Fibroblast of lung (primary cell): ENCODE results near the gene C1QL1. TPM values are rescaled to one million over a fixed set of nuclear protein-coding genes. Genes with fewer than 3 reads are reported as not detected.

Experiments used
- DNase-seq, 2 donors: peaks; one replicate each; pipeline versions ENCODE4 v3.0.0 to v3.0.0-alpha.2; 2010; ENCODE audit warnings: low read depth in 2 of 2
- H2AFZ ChIP-seq: 2 replicates; pipeline ENCODE4 v1.5.1; 2012; ENCODE audit warnings: low read length, control low read depth, inconsistent platforms
- H3K27ac ChIP-seq: 2 replicates; pipeline ENCODE4 v1.5.1; 2011; ENCODE audit warnings: low read length, control low read depth; ENCODE audit not compliant: insufficient read depth
- H3K27me3 ChIP-seq: 2 replicates; pipeline ENCODE4 v1.5.1; 2011; ENCODE audit warnings: mild to moderate bottlenecking, low read length; ENCODE audit not compliant: control insufficient read depth, insufficient read depth
- H3K36me3 ChIP-seq: 2 replicates; pipeline ENCODE4 v1.5.1; 2011; ENCODE audit warnings: low read length; ENCODE audit not compliant: control insufficient read depth, insufficient read depth
- H3K4me1 ChIP-seq: 2 replicates; pipeline ENCODE4 v1.5.1; 2011; ENCODE audit warnings: low read length; ENCODE audit not compliant: control insufficient read depth, insufficient read depth; ENCODE audit errors: extremely low read depth
- H3K4me2 ChIP-seq: 2 replicates; pipeline ENCODE4 v1.5.1; 2011; ENCODE audit warnings: low read length, control low read depth; ENCODE audit not compliant: insufficient read depth; ENCODE audit errors: extremely low read depth
- H3K4me3 ChIP-seq, 4 experiments: fragments of 200-600 bp in 1 of 4; sonication (generic) in 1 of 4; replicated peaks in 1 of 4; 2 replicates each; pipeline ENCODE4 v1.5.1; 2011 to 2016; ENCODE audit warnings: low read length in 4 of 4, low read depth in 3 of 4, mild to moderate bottlenecking in 3 of 4, control low read depth in 2 of 4, inconsistent platforms in 1 of 4, mixed read lengths in 1 of 4; ENCODE audit not compliant: insufficient read depth in 1 of 4; ENCODE audit errors: control extremely low read depth in 1 of 4
- H3K79me2 ChIP-seq: 2 replicates; pipeline ENCODE4 v1.5.1; 2012; ENCODE audit warnings: mild to moderate bottlenecking, low read length, inconsistent platforms; ENCODE audit not compliant: control insufficient read depth, insufficient read depth
- H3K9ac ChIP-seq: 2 replicates; pipeline ENCODE4 v1.5.1; 2011; ENCODE audit warnings: mild to moderate bottlenecking, low read length, control low read depth; ENCODE audit not compliant: insufficient read depth
- H3K9me3 ChIP-seq: 2 replicates; pipeline ENCODE4 v1.5.1; 2012; ENCODE audit warnings: low read depth, low read length; ENCODE audit not compliant: control insufficient read depth, insufficient read depth
- H4K20me1 ChIP-seq: 2 replicates; pipeline ENCODE4 v1.5.1; 2011; ENCODE audit warnings: low read length; ENCODE audit not compliant: control insufficient read depth, insufficient read depth; ENCODE audit errors: extremely low read depth
- EZH2 ChIP-seq: IDR thresholded peaks from 2 replicates; pipeline ENCODE4 v1.5.1; 2012; ENCODE audit warnings: low read length, control low read depth, mild to moderate bottlenecking; ENCODE audit errors: missing control alignments
- polyA minus RNA-seq: library from RNA; depleted of rRNA, polyadenylated mRNA; stranded (reverse); fragments of >200 nt; gene quantifications from 2 replicates; pipeline ENCODE4 v1.2.3, GENCODE V29; 2011; ENCODE audit warnings: low replicate concordance
- polyA plus RNA-seq, 2 donors: library from polyadenylated mRNA; depleted of rRNA in 1 of 2; stranded (reverse) in 1 of 2; unstranded in 1 of 2; fragments of >200 nt; gene quantifications; 2 replicates each; pipeline ENCODE4 v1.2.1, GENCODE V29; 2011 to 2012; ENCODE audit warnings: missing spikeins in 1 of 2
- total RNA-seq: library from RNA; depleted of rRNA; stranded (reverse); fragments of >200 nt; gene quantifications from 2 replicates; pipeline ENCODE4 v1.2.1, GENCODE V29; 2014
- TF ChIP-seq, protein P1 (sequence below), 2 donors: IDR thresholded peaks in 1 of 2; conservative IDR thresholded peaks in 1 of 2; 1 replicate in 1 of 2; 2 replicates in 1 of 2; pipeline ENCODE4 v1.5.1; 2011 to 2012; ENCODE audit warnings: low read length in 2 of 2, control low read depth in 1 of 2, inconsistent platforms in 1 of 2, low read depth in 1 of 2, mild to moderate bottlenecking in 1 of 2

Gene C1QL1
- total RNA-seq: 1.3 and 1.8 TPM in 2 replicates
- 0.53 and 1.0 TPM in 2 replicates for polyA plus RNA-seq
- polyA plus RNA-seq (2012): 0.83 and 2.4 TPM in 2 replicates
- 0.19 and 0.79 TPM in 2 replicates for polyA minus RNA-seq

GRCh38 chr17:44968225-44969143, at the start of gene C1QL1:
Gene C1QL1, minus strand, starts transcription at chr17:44968303. Its CDS starts 255 bp downstream, at chr17:44968048.
- Histone ChIP-seq H3K4me3 (peak within 1 kb of the TSS; percentile 56 to 63 (median 57)), H3K9ac (no peak within 1 kb of the TSS), H3K4me2 (peak within 1 kb of the TSS; percentile 97), H3K9me3 (no peaks in the 10 kb centered on the region), H3K36me3 (no peaks in the 10 kb centered on the region), H4K20me1 (no peaks in the 10 kb centered on the region), H3K79me2 (no peaks in the 10 kb centered on the region), H3K4me1 (peaks cover 2% of the 10 kb centered on the region), H3K27ac (no peak within 1 kb of the TSS), H3K27me3 (peaks cover 36% of the 10 kb centered on the region), H2AFZ (peak within 1 kb of the TSS; percentile 62)
- DNase-seq: peak; percentile 84 to 86
- TF ChIP-seq EZH2: peak; percentile 46
- TF ChIP-seq, protein P1, sequence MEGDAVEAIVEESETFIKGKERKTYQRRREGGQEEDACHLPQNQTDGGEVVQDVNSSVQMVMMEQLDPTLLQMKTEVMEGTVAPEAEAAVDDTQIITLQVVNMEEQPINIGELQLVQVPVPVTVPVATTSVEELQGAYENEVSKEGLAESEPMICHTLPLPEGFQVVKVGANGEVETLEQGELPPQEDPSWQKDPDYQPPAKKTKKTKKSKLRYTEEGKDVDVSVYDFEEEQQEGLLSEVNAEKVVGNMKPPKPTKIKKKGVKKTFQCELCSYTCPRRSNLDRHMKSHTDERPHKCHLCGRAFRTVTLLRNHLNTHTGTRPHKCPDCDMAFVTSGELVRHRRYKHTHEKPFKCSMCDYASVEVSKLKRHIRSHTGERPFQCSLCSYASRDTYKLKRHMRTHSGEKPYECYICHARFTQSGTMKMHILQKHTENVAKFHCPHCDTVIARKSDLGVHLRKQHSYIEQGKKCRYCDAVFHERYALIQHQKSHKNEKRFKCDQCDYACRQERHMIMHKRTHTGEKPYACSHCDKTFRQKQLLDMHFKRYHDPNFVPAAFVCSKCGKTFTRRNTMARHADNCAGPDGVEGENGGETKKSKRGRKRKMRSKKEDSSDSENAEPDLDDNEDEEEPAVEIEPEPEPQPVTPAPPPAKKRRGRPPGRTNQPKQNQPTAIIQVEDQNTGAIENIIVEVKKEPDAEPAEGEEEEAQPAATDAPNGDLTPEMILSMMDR (conservative IDR thresholded peaks at IDR 0.05 in 1 of 2, IDR thresholded peaks at IDR 0.05 in 1 of 2; ENCODE audit: low read depth in 1 of 2, low read length in 2 of 2): peak; percentile 3 to 28

DNA sequence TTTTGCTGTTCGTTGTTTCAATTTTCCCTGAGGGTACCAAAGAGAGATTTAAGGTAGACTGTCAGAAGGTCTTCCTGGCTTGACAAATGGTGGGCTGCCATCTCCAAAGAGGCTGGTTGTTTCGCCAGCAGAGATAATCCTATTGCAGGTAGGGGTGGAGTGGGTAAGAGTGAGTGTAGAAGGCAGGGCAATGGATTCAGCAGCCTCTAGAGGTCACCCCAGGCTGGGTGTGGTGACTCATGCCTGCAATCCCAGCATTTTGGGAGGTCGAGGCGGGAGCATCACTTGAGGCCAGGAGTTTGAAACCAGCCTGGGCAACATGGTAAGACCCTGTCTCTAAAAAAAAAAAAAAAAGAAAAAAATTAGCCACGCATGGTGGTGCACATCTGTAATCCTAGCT, 48.7 kb upstream of the C1QL1 start:
- TF ChIP-seq, protein P1 (conservative IDR thresholded peaks at IDR 0.05 in 1 of 2, IDR thresholded peaks at IDR 0.05 in 1 of 2; ENCODE audit: low read depth in 1 of 2, low read length in 2 of 2): peak in 1 of 2 donors; percentile 30
- TF ChIP-seq EZH2: no peak
- H3K9ac ChIP-seq: no peak overlapping the region
- H4K20me1 ChIP-seq: no peaks in the 10 kb centered on the region
- DNase-seq: no peak
- H3K4me2 ChIP-seq: no peak overlapping the region
- H3K27me3 ChIP-seq: no peaks in the 10 kb centered on the region
- H2AFZ ChIP-seq: no peak overlapping the region
- H3K9me3 ChIP-seq: no peaks in the 10 kb centered on the region
- H3K36me3 ChIP-seq: no peaks in the 10 kb centered on the region
- H3K79me2 ChIP-seq: no peaks in the 10 kb centered on the region
- no peak overlapping the region for H3K4me3 ChIP-seq
- peaks cover 17% of the 10 kb centered on the region for H3K4me1 ChIP-seq
- no peak overlapping the region for H3K27ac ChIP-seq

- H3K36me3 ChIP-seq: no peaks in the 10 kb centered on the region
- no peak overlapping the region for H3K4me3 ChIP-seq
- no peaks in the 10 kb centered on the region for H4K20me1 ChIP-seq
- no peak for DNase-seq
- TF ChIP-seq, protein P1 (conservative IDR thresholded peaks at IDR 0.05 in 1 of 2, IDR thresholded peaks at IDR 0.05 in 1 of 2; ENCODE audit: low read depth in 1 of 2, low read length in 2 of 2): no peak
- no peak for TF ChIP-seq EZH2
- H3K27me3 ChIP-seq: no peaks in the 10 kb centered on the region
- H3K4me2 ChIP-seq: no peak overlapping the region
- H2AFZ ChIP-seq: no peak overlapping the region
- peaks cover 11% of the 10 kb centered on the region for H3K4me1 ChIP-seq
- no peak overlapping the region for H3K27ac ChIP-seq
- no peaks in the 10 kb centered on the region for H3K9me3 ChIP-seq
- H3K79me2 ChIP-seq: no peaks in the 10 kb centered on the region
- no peak overlapping the region for H3K9ac ChIP-seq
Measured at GRCh38 chr17:45016237-45016636, 48.1 kb upstream of the C1QL1 start.
